ENCODE results near the gene NWD2.

- TF ChIP-seq POLR2A (IDR thresholded peaks at IDR 0.05) (no peak), EP300 (IDR thresholded peaks at IDR 0.05) (no peak)
- TF ChIP-seq, protein P1, sequence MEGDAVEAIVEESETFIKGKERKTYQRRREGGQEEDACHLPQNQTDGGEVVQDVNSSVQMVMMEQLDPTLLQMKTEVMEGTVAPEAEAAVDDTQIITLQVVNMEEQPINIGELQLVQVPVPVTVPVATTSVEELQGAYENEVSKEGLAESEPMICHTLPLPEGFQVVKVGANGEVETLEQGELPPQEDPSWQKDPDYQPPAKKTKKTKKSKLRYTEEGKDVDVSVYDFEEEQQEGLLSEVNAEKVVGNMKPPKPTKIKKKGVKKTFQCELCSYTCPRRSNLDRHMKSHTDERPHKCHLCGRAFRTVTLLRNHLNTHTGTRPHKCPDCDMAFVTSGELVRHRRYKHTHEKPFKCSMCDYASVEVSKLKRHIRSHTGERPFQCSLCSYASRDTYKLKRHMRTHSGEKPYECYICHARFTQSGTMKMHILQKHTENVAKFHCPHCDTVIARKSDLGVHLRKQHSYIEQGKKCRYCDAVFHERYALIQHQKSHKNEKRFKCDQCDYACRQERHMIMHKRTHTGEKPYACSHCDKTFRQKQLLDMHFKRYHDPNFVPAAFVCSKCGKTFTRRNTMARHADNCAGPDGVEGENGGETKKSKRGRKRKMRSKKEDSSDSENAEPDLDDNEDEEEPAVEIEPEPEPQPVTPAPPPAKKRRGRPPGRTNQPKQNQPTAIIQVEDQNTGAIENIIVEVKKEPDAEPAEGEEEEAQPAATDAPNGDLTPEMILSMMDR (IDR thresholded peaks at IDR 0.05): no peak
These were observed 23.8 kb downstream of the NWD2 start for GRCh38 chr4:37268319-37268718.
